NCI-H748 (cell line): ENCODE results near the gene HIVEP1.

Experiments
- DNase-seq: peaks from one replicate; lab custom pipeline; 2025; ENCODE audit not compliant: unreplicated experiment; lab: John Stamatoyannopoulos, UW

HIVEP1 gene

GRCh38 chr6:12017263-12017662 lies 5.2 kb downstream of the HIVEP1 start:
- no peak for DNase-seq

- DNase-seq: no peak
Measured at GRCh38 chr6:12017876-12018401, 5.8 kb downstream of the HIVEP1 start.

- DNase-seq: no peak
Measured at GRCh38 chr6:12020187-12020791, 8.2 kb downstream of the HIVEP1 start.

- no peak for DNase-seq
Measured at GRCh38 chr6:12022481-12022880, 10.4 kb downstream of the HIVEP1 start.

- DNase-seq: no peak
Measured at GRCh38 chr6:12022953-12023388, 10.9 kb downstream of the HIVEP1 start.

- no peak for DNase-seq
Measured at GRCh38 chr6:12024216-12024615, 12.1 kb downstream of the HIVEP1 start.

- DNase-seq: no peak
Measured at GRCh38 chr6:12024699-12025434, 12.8 kb downstream of the HIVEP1 start.

- no peak for DNase-seq
Measured at GRCh38 chr6:12026120-12026519, 14.0 kb downstream of the HIVEP1 start.

GRCh38 chr6:12026833-12027232 lies 14.7 kb downstream of the HIVEP1 start:
- no peak for DNase-seq

GRCh38 chr6:12028213-12028612 lies 16.1 kb downstream of the HIVEP1 start:
- no peak for DNase-seq

GRCh38 chr6:12029979-12030737 lies 18.0 kb downstream of the HIVEP1 start:
- no peak for DNase-seq

- no peak for DNase-seq
Measured at GRCh38 chr6:12030993-12031550, 19.0 kb downstream of the HIVEP1 start.

GRCh38 chr6:12032783-12033573 lies 20.9 kb downstream of the HIVEP1 start:
- no peak for DNase-seq

GRCh38 chr6:12033770-12034169 lies 21.7 kb downstream of the HIVEP1 start:
- DNase-seq: no peak

- no peak for DNase-seq
Measured at GRCh38 chr6:12034349-12034748, 22.2 kb downstream of the HIVEP1 start.

- no peak for DNase-seq
Measured at GRCh38 chr6:12034837-12035236, 22.7 kb downstream of the HIVEP1 start.

- no peak for DNase-seq
Measured at GRCh38 chr6:12036766-12037165, 24.7 kb downstream of the HIVEP1 start.

- no peak for DNase-seq
Measured at GRCh38 chr6:12037798-12038197, 25.7 kb downstream of the HIVEP1 start.

- DNase-seq: no peak
Measured at GRCh38 chr6:12039540-12040459, 27.7 kb downstream of the HIVEP1 start.

GRCh38 chr6:12047304-12047703 lies 35.2 kb downstream of the HIVEP1 start:
- DNase-seq: no peak
